K562 (cell line): ENCODE data around the gene PGRMC2. TPM values are rescaled to one million over a fixed set of nuclear protein-coding genes. Genes with fewer than 3 reads are reported as not detected.

Experiments used
- ARHGAP35 ChIP-seq: fragments of 450-650 bp; IDR thresholded peaks from 2 replicates; pipeline ENCODE4 v1.6.1; 2018; ENCODE audit not compliant: partially characterized antibody
- GATAD2B ChIP-seq: fragments of 450-650 bp; IDR thresholded peaks from 2 replicates; pipeline ENCODE4 v1.6.1; 2017; ENCODE audit warnings: mild to moderate bottlenecking, borderline replicate concordance
- KAT7 ChIP-seq: sonication (generic); formaldehyde crosslinking; IDR thresholded peaks from 2 replicates; pipeline ENCODE4 v1.8.0; 2022; ENCODE audit warnings: missing genetic modification reagents, mild to moderate bottlenecking, borderline replicate concordance
- NR2C1 ChIP-seq, 2 experiments: fragments of 450-650 bp; IDR thresholded peaks; 2 replicates each; pipeline ENCODE4 v1.6.1; 2017; ENCODE audit warnings: mild to moderate bottlenecking in 2 of 2, antibody characterized with exemption in 1 of 2, inconsistent platforms in 1 of 2, missing compliant biosample characterization in 1 of 2, missing genetic modification characterization in 1 of 2
- POLR2AphosphoS5 ChIP-seq: IDR thresholded peaks from 2 replicates; pipeline ENCODE4 v1.6.1; 2011; ENCODE audit warnings: mild to moderate bottlenecking, low read depth, low read length, moderate library complexity; ENCODE audit not compliant: control insufficient read depth, insufficient read depth
- RBM39 ChIP-seq: fragments of 200-400 bp; formaldehyde crosslinking; optimal IDR thresholded peaks from 2 replicates; pipeline ENCODE3; 2018; ENCODE audit warnings: low read depth, low read length
- XRCC4 ChIP-seq: IDR thresholded peaks from one replicate; pipeline ENCODE4 v1.6.1; 2011; ENCODE audit not compliant: insufficient read depth, insufficient read length; ENCODE audit errors: extremely low read depth
- ZNF212 ChIP-seq: fragments of 450-650 bp; formaldehyde crosslinking; IDR thresholded peaks from 2 replicates; pipeline ENCODE4 v1.4.0; 2020; ENCODE audit warnings: mild to moderate bottlenecking
- ZNF644 ChIP-seq: fragments of 200-800 bp; sonication (Bioruptor generic); IDR thresholded peaks from 2 replicates; pipeline ENCODE4 v1.6.1; 2016; ENCODE audit warnings: low read depth, missing genetic modification characterization, missing compliant biosample characterization
- polyA plus RNA-seq, 8 experiments: library from polyadenylated mRNA; depleted of rRNA in 4 of 8; stranded (reverse) in 5 of 8; unstranded in 3 of 8; fragments of >200 nt; fragmentation: Nextera tagmentation in 2 of 8; fragmentation: Illumina TruSeq in 1 of 8; extraction: Ambion mirVana in 2 of 8; extraction: Trizol in 1 of 8; gene quantifications; 2 replicates each; pipeline versions ENCODE4 v1.2.1 to v1.2.3, GENCODE V29; 2011 to 2014; ENCODE audit warnings: inconsistent platforms in 1 of 8, missing spikeins in 1 of 8
- total RNA-seq, 7 experiments: library from RNA; depleted of rRNA in 6 of 7; stranded (reverse); fragments of >200 nt in 6 of 7; fragmentation: Illumina TruSeq in 2 of 7; extraction: Trizol in 2 of 7; gene quantifications; 2 replicates each; pipeline versions ENCODE4 v1.2.1 to v1.2.3, GENCODE V29; 2011 to 2021; ENCODE audit warnings: low replicate concordance in 1 of 7
- TF ChIP-seq, protein P1 (sequence below), 2 experiments: fragments of 450-650 bp in 1 of 2; sonication (generic) in 1 of 2; formaldehyde crosslinking in 1 of 2; IDR thresholded peaks; 2 replicates each; pipeline versions ENCODE4 v1.7.1 to v1.9.0; 2016 to 2022; ENCODE audit warnings: inconsistent platforms in 1 of 2, mild to moderate bottlenecking in 1 of 2, missing genetic modification reagents in 1 of 2
- TF ChIP-seq, protein P2 (sequence below): fragments of 450-650 bp; IDR thresholded peaks from one replicate; pipeline ENCODE4 v1.6.1; 2018; ENCODE audit warnings: mild to moderate bottlenecking, moderate library complexity; ENCODE audit not compliant: partially characterized antibody
- TF ChIP-seq, protein P3 (sequence below): IDR thresholded peaks from 2 replicates; pipeline ENCODE4 v1.6.1; 2016; ENCODE audit warnings: missing genetic modification characterization, missing compliant biosample characterization
- TF ChIP-seq, protein P4 (sequence below), 2 experiments: fragments of 250-450 bp in 1 of 2; fragments of 450-650 bp in 1 of 2; sonication (Bioruptor Pico) in 1 of 2; IDR thresholded peaks; 2 replicates each; pipeline versions ENCODE4 v1.6.1 to v1.8.0; 2016 to 2021; ENCODE audit warnings: mild to moderate bottlenecking in 2 of 2, moderate library complexity in 2 of 2, missing compliant biosample characterization in 1 of 2, missing genetic modification characterization in 1 of 2

PGRMC2 gene
- total and polyA plus RNA-seq, 9 of the 15 experiments (the other 6 are each of a cell fraction or from before 2014, with no cell fraction given) = 12.4 to 81.3 (median 22.7) TPM

DNA sequence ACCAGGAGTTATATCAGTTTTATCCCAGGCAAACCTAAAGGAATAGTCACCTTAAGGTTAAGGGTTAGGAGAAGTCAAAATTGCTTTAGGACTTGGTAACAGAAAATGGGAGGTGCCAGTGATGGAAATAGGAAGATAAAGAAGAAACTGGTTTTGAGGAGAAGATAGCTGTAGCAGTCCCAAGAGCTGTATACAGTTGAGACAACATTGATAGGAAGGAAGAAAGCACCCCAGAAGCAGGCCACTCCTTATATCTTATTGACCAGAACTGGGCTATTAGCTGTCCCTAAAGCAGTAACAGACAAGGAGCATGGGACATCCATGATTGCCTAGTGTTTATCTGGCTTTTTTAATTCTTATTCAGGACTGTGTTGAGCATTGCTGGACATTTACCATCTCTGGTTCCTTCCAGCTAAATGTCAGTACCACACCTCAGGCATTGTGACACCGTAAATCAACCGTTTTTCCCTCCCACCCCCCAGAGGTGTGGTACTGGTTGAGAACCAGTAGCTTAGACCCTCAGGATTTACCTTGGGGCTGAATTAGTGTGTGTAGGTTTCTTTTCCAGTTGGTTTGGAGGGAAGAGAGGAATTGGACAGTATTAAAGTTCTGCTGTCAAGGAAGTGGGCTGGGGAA is 2.0 kb upstream of the PGRMC2 start (continued):
- TF ChIP-seq, protein P1, sequence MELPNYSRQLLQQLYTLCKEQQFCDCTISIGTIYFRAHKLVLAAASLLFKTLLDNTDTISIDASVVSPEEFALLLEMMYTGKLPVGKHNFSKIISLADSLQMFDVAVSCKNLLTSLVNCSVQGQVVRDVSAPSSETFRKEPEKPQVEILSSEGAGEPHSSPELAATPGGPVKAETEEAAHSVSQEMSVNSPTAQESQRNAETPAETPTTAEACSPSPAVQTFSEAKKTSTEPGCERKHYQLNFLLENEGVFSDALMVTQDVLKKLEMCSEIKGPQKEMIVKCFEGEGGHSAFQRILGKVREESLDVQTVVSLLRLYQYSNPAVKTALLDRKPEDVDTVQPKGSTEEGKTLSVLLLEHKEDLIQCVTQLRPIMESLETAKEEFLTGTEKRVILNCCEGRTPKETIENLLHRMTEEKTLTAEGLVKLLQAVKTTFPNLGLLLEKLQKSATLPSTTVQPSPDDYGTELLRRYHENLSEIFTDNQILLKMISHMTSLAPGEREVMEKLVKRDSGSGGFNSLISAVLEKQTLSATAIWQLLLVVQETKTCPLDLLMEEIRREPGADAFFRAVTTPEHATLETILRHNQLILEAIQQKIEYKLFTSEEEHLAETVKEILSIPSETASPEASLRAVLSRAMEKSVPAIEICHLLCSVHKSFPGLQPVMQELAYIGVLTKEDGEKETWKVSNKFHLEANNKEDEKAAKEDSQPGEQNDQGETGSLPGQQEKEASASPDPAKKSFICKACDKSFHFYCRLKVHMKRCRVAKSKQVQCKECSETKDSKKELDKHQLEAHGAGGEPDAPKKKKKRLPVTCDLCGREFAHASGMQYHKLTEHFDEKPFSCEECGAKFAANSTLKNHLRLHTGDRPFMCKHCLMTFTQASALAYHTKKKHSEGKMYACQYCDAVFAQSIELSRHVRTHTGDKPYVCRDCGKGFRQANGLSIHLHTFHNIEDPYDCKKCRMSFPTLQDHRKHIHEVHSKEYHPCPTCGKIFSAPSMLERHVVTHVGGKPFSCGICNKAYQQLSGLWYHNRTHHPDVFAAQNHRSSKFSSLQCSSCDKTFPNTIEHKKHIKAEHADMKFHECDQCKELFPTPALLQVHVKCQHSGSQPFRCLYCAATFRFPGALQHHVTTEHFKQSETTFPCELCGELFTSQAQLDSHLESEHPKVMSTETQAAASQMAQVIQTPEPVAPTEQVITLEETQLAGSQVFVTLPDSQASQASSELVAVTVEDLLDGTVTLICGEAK (IDR thresholded peaks at IDR 0.05) = no peak
- TF ChIP-seq, protein P1 (CRISPR knock-in tag; IDR thresholded peaks at IDR 0.05) = no peak
- peak; percentile 59; the same call in 1 of the 2 replicates for TF ChIP-seq POLR2AphosphoS5
- TF ChIP-seq KAT7 (CRISPR knock-in tag) = peak; percentile 84; the same call in 1 of the 2 replicates
- TF ChIP-seq, protein P2, sequence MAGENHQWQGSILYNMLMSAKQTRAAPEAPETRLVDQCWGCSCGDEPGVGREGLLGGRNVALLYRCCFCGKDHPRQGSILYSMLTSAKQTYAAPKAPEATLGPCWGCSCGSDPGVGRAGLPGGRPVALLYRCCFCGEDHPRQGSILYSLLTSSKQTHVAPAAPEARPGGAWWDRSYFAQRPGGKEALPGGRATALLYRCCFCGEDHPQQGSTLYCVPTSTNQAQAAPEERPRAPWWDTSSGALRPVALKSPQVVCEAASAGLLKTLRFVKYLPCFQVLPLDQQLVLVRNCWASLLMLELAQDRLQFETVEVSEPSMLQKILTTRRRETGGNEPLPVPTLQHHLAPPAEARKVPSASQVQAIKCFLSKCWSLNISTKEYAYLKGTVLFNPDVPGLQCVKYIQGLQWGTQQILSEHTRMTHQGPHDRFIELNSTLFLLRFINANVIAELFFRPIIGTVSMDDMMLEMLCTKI = no peak
- TF ChIP-seq, protein P3, sequence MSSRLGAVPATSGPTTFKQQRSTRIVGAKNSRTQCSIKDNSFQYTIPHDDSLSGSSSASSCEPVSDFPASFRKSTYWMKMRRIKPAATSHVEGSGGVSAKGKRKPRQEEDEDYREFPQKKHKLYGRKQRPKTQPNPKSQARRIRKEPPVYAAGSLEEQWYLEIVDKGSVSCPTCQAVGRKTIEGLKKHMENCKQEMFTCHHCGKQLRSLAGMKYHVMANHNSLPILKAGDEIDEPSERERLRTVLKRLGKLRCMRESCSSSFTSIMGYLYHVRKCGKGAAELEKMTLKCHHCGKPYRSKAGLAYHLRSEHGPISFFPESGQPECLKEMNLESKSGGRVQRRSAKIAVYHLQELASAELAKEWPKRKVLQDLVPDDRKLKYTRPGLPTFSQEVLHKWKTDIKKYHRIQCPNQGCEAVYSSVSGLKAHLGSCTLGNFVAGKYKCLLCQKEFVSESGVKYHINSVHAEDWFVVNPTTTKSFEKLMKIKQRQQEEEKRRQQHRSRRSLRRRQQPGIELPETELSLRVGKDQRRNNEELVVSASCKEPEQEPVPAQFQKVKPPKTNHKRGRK = no peak
- TF ChIP-seq ZNF644 = no peak
- no peak for TF ChIP-seq XRCC4
- TF ChIP-seq NR2C1 (IDR thresholded peaks at IDR 0.05) = 0 out of 2 replicates have a peak, but pooled peaks have one; percentile 20
- no peak for TF ChIP-seq NR2C1 (tag; IDR thresholded peaks at IDR 0.05)
- TF ChIP-seq RBM39 = no peak
- no peak for TF ChIP-seq ZNF212 (CRISPR knock-in tag)
- TF ChIP-seq ARHGAP35 = no peak
- TF ChIP-seq, protein P4, sequence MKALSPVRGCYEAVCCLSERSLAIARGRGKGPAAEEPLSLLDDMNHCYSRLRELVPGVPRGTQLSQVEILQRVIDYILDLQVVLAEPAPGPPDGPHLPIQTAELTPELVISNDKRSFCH (CRISPR knock-in tag; IDR thresholded peaks at IDR 0.05) = no peak
- TF ChIP-seq, protein P4 (tag; IDR thresholded peaks at IDR 0.05) = no peak
- TF ChIP-seq GATAD2B = peak; percentile 61; the same call in 1 of the 2 replicates
